Tibial nerve (tissue), 3 donors: Measurements from ENCODE around the gene LSP1.

ENCODE experiments used
- CTCF ChIP-seq, 5 experiments: fragments of 200-600 bp in 3 of 5; fragments of 450-650 bp in 2 of 5; sonication (generic) in 3 of 5; IDR thresholded peaks; one replicate each; pipeline ENCODE4 v1.5.1; 2016 to 2019; ENCODE audit warnings: antibody characterized with exemption in 5 of 5, mild to moderate bottlenecking in 3 of 5, moderate library complexity in 2 of 5
- POLR2A ChIP-seq, 2 donors: fragments of 450-650 bp; IDR thresholded peaks; one replicate each; pipeline ENCODE4 v1.6.1; 2017; ENCODE audit warnings: antibody characterized with exemption in 2 of 2, mild to moderate bottlenecking in 2 of 2, moderate library complexity in 2 of 2

GRCh38 chr11:1919391-1920127 lies 66.7 kb downstream of the LSP1 start, which contains the start of gene TNNT3:
- no peak for TF ChIP-seq CTCF (IDR thresholded peaks at IDR 0.05)
- TF ChIP-seq POLR2A (IDR thresholded peaks at IDR 0.05), result no peak
